Heart right ventricle (tissue), 16 donors: ENCODE data around the gene MTX1. TPM values are rescaled to one million over a fixed set of nuclear protein-coding genes. Genes with fewer than 3 reads are reported as not detected.

ENCODE experiments used
- ATAC-seq, 8 donors: fragments of 200-7000 bp; cut with Tn5 transposase; one replicate each; pipeline ENCODE4 v1.9.1; 2020; ENCODE audit warnings: mild to moderate bottlenecking in 8 of 8, moderate library complexity in 8 of 8, moderate number of reproducible peaks in 1 of 8
- DNase-seq, 2 donors: peaks; one replicate each; pipeline ENCODE4 v3.0.0-alpha.2; 2020
- H3K27ac ChIP-seq, 10 donors: fragments of 200-600 bp; sonication (generic) in 2 of 10; one replicate each; pipeline versions ENCODE4 v1.5.0 to v1.8.0; 2020 to 2022; ENCODE audit warnings: mild to moderate bottlenecking in 3 of 10
- H3K27me3 ChIP-seq, 7 donors: fragments of 200-600 bp; one replicate each; pipeline ENCODE4 v1.8.0; 2021 to 2022; ENCODE audit warnings: mild to moderate bottlenecking in 2 of 7
- H3K36me3 ChIP-seq, 9 donors: fragments of 200-600 bp; sonication (generic) in 1 of 9; one replicate each; pipeline versions ENCODE4 v1.5.0 to v1.8.0; 2020 to 2022; ENCODE audit warnings: mild to moderate bottlenecking in 2 of 9
- H3K4me1 ChIP-seq, 9 donors: fragments of 200-600 bp; sonication (generic) in 1 of 9; one replicate each; pipeline versions ENCODE4 v1.5.0 to v1.8.0; 2020 to 2022; ENCODE audit warnings: mild to moderate bottlenecking in 4 of 9
- H3K4me3 ChIP-seq, 10 donors: fragments of 200-600 bp; sonication (generic) in 2 of 10; one replicate each; pipeline versions ENCODE4 v1.5.0 to v1.8.0; 2020 to 2022; ENCODE audit warnings: mild to moderate bottlenecking in 7 of 10, moderate library complexity in 2 of 10
- H3K9me3 ChIP-seq, 11 donors: fragments of 200-600 bp in 10 of 11; sonication (generic) in 2 of 11; one replicate each; pipeline versions ENCODE4 v1.5.0 to v1.8.0; 2013 to 2022; ENCODE audit warnings: mild to moderate bottlenecking in 2 of 11, control low read depth in 1 of 11, moderate library complexity in 1 of 11
- WGBS, 2 donors: extraction: QIAGEN DNeasy Blood & Tissue Kit; methylation state at CpG; one replicate each; pipeline ENCODE4 v1.1.7; 2013; ENCODE audit warnings: inconsistent platforms in 1 of 2; 5-methylcytosine and 5-hydroxymethylcytosine counted together
- intact Hi-C, 10 donors: fragments of 100-400 bp; cut with DNase I; formaldehyde crosslinking; loops; one replicate each; pipeline versions ENCODE4 v1.11.1 to v1.14.2; 2022
- polyA plus RNA-seq, 2 donors: library from polyadenylated mRNA; stranded (reverse); fragments of 200-250 nt; gene quantifications; one replicate each; pipeline ENCODE4 v1.2.3, GENCODE V29; 2013
- total RNA-seq, 10 donors: library from RNA; stranded (reverse); fragmentation: NEBNext Ultra II Directional in 3 of 10; extraction: Animal tissue kit (Norgen Biotek cat#: 25700) in 3 of 10; gene quantifications; one replicate each; pipeline versions ENCODE4 v1.2.1 to v1.2.4, GENCODE V29; 2021 to 2023
- TF ChIP-seq, protein P1 (sequence below), 9 donors: fragments of 200-600 bp; sonication (generic) in 2 of 9; IDR thresholded peaks; one replicate each; pipeline versions ENCODE4 v1.5.0 to v1.8.0; 2021 to 2022; ENCODE audit warnings: antibody characterized with exemption in 9 of 9, mild to moderate bottlenecking in 5 of 9, moderate library complexity in 1 of 9
- donor health status: Arrhythmogenic right ventricular cardiomyopathy.
- donor health status: ischemic (EF 13 %, LVEDD 7.1; RV severe dilation, severe dysfunction).
- donor health status: healthy with polysubstance abuse.
- donor health status: DM: no; HTN: yes; CAD: no.
- donor health status: DM: no; HTN: no; CAD: no.
- donor health status: ischemic (EF 25% LVEDD 6.9; RV normal size, moderate dysfunction).
- donor health status: ischemic (EF 25% LVEDD 5.7; RV mildly dilated, moderate dysfunction).
- donor health status: healthy.
- donor health status: DM: yes; HTN: yes; CAD: no.
- donor health status: Ischemic cardiomyopathy.
- donor health status: ischemic (EF 35%, LVEDD 5.7; RV mildly dilated, moderate dysfunction).
- donor health status: nonischemic (EF 11% LVEDD 7.7; RV severe dilation, severe dysfunction).
- donor health status: DM: yes; HTN: yes; CAD: no.
- donor health status: PGD.
- donor health status: ischemic (EF 29% LVEDD 5.4; RV normal size, mild dysfunction).
- donor health status: nonischemic (EF 23%, LVEDD 6.1; RV moderate dilation, normal function).

MTX1 gene
- total and polyA plus RNA-seq, 12 donors, result 13.1 to 49.7 (median 18.0) TPM

DNA sequence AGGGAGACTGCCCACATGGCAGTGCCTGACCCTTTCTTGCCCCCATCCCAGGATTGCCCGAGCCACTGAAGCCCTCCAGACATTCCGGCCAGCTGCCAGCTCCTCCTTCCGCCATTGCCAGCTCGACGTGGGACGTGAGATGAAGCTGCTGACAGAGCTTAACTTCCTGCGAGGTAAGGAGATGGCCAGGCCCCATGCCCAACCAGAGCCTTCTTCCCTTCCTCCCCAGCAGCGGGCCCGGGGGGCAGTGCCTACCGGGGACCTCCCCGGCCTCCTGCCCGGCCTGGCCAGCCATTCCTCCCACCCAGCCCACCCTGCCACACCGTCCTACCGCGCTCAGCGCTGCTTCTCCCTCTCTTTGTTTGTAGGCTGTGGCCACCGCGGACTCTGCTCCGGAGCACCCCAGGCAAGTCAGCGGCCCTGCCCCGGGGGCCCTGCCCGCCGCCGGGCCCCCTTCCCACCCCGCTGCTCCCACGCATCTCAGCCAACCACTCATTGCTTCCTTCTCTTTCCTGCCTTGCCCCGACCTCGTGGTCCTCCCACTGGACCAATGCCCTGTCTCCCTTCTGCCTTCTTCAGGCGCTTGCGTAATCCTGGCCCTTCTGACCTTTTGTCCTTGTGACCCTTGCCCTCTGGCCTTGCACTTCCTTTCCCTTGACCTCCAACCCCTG is 29.9 kb upstream of the MTX1 start:
- Histone ChIP-seq H3K27ac (peak overlapping the region in 1 of 10 donors; percentile 36), H3K36me3 (no peaks in the 10 kb centered on the region), H3K4me1 (peaks cover 2 to 32% (median 10%) of the 10 kb centered on the region in 9 donors), H3K4me3 (peak overlapping the region in 4 of 10 donors; percentile 7 to 46 (median 25)), H3K9me3 (no peaks in the 10 kb centered on the region), H3K27me3 (peaks cover 7 to 26% (median 19%) of the 10 kb centered on the region in 7 donors)
- DNase-seq, result no peak
- ATAC-seq, result no peak
- TF ChIP-seq, protein P1, sequence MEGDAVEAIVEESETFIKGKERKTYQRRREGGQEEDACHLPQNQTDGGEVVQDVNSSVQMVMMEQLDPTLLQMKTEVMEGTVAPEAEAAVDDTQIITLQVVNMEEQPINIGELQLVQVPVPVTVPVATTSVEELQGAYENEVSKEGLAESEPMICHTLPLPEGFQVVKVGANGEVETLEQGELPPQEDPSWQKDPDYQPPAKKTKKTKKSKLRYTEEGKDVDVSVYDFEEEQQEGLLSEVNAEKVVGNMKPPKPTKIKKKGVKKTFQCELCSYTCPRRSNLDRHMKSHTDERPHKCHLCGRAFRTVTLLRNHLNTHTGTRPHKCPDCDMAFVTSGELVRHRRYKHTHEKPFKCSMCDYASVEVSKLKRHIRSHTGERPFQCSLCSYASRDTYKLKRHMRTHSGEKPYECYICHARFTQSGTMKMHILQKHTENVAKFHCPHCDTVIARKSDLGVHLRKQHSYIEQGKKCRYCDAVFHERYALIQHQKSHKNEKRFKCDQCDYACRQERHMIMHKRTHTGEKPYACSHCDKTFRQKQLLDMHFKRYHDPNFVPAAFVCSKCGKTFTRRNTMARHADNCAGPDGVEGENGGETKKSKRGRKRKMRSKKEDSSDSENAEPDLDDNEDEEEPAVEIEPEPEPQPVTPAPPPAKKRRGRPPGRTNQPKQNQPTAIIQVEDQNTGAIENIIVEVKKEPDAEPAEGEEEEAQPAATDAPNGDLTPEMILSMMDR (IDR thresholded peaks at IDR 0.05), result no peak
- intact Hi-C loops, result loop anchor here in 3 of 10 donors (5.0 to 10.0 kb wide), 3 partner anchors 44 to 49 kb away; no protein-coding TSS in a partner anchor
- 81 to 83% methylated on average over 30 of the region's 30 CpGs for WGBS, 2 donors

GRCh38 chr1:155179112-155180031 is 29.1 kb upstream of the MTX1 start:
- H3K27ac ChIP-seq, result no peak overlapping the region
- H3K9me3 ChIP-seq, result no peaks in the 10 kb centered on the region
- DNase-seq (no peak), ATAC-seq (no peak)
- intact Hi-C loops, result loop anchor here in 3 of 10 donors (5.0 to 10.0 kb wide), 3 partner anchors 43 to 48 kb away; no protein-coding TSS in a partner anchor
- peaks cover 0 to 24% (median 6%) of the 10 kb centered on the region in 9 donors for H3K4me1 ChIP-seq
- no peak overlapping the region for H3K4me3 ChIP-seq
- 92 to 95% methylated on average over 31 of the region's 31 CpGs for WGBS, 2 donors
- TF ChIP-seq, protein P1 (IDR thresholded peaks at IDR 0.05), result no peak
- no peaks in the 10 kb centered on the region for H3K36me3 ChIP-seq
- peaks cover 1 to 18% (median 12%) of the 10 kb centered on the region in 7 donors for H3K27me3 ChIP-seq

GRCh38 chr1:155181371-155182051 is 27.0 kb upstream of the MTX1 start:
- DNase-seq (no peak), ATAC-seq (no peak)
- no peaks in the 10 kb centered on the region for H3K27me3 ChIP-seq
- H3K27ac ChIP-seq, result no peak overlapping the region
- no peaks in the 10 kb centered on the region for H3K36me3 ChIP-seq
- no peaks in the 10 kb centered on the region for H3K9me3 ChIP-seq
- H3K4me1 ChIP-seq, result peaks cover 3 to 24% (median 11%) of the 10 kb centered on the region in 9 donors
- no peak overlapping the region for H3K4me3 ChIP-seq
- WGBS, 2 donors, result 90 to 95% methylated on average over 18 of the region's 18 CpGs
- intact Hi-C loops, result no loop called here
- TF ChIP-seq, protein P1 (IDR thresholded peaks at IDR 0.05), result no peak

DNA sequence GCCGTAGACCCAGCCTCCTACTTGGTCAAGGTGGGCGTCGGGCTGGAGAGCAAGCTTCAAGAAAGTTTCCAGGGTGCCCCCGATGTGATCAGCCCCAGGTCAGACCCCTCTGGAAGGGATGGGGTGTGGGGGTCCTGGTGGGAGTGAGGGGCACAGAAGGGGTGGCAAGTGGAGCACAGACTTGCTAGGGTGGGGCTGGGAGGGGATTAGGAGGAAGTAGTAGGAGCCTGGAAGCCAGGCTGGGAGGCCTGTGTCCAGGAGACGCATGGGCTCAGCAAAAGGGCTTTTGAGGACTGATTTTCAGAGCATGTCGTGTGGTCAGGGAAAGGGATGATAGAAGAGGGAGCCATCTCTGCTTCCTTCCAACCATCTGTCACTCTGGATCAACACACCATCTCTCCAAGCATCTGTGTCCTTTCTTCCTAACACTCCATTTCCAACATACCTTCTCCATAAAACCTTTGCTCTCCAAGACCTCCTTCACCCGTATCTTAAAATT is 26.4 kb upstream of the MTX1 start:
- TF ChIP-seq, protein P1 (IDR thresholded peaks at IDR 0.05), result no peak
- no peak for DNase-seq
- Histone ChIP-seq H3K4me1 (peaks cover 0 to 18% (median 8%) of the 10 kb centered on the region in 9 donors), H3K27ac (no peak overlapping the region), H3K4me3 (no peak overlapping the region), H3K36me3 (no peaks in the 10 kb centered on the region), H3K9me3 (no peaks in the 10 kb centered on the region), H3K27me3 (no peaks in the 10 kb centered on the region)
- WGBS, 2 donors, result 87 to 91% methylated on average over 7 of the region's 7 CpGs
- intact Hi-C loops, result no loop called here
- ATAC-seq, result no peak
